Femur (tissue), 1 donor: ENCODE measurements around the gene ARHGAP35.
A peak's percentile ranks its signal among the peaks of the same experiment; 100 is the strongest.
"Not testable (repeated sequence)": the region's sequence is repeated elsewhere in the genome, so short reads cannot be mapped to it uniquely, and the experiment has no call there.

ENCODE experiments used
- DNase-seq: peaks from one replicate; pipeline ENCODE4 v3.0.0-alpha.2; 2017

The ARHGAP35 gene

DNA sequence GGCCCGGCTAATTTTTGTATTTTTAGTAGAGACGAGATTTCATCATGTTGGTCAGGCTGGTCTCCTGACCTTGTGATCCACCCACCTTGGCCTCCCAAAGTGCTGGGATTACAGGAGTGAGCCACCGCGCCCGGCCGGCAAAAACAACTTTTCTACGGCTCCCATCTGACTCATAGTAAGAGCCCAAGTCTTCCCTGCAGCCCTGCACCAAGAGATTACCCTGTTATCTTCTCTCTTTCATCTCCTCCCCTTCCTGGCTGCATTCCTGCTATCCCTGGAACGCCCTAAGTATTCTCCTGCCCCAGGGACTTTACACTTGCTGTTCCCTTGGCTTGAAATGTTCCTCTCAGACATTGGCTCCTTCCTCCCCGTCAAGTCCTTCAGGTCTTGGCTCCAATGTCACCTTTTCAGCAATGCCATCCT, 16.7 kb upstream of the ARHGAP35 start:
- no peak for DNase-seq

DNA sequence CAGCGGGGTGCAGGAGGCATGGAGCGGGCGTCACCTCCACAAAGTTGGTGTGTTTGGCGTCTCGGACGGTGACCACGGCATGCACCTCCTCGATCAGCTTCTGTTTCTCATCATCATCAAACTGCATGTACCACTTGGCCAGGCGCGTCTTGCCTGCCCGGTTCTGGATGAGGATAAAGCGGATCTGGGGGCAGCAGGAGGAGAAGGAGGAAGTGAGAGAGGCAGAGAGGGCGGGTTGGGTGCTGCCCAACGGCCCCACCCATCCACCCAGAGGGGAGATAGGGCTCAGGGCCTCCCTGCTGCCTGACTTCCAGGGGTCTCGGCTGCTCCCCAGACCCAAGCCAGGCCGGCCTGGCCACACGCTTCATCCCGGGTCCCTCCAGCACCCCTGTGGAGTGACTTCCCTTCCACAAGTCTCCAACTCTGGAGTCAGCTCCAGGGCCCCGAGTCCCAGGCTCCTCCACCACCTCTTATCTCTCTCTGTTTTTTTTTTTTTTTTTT, 14.8 kb upstream of the ARHGAP35 start:
- no peak for DNase-seq

DNA sequence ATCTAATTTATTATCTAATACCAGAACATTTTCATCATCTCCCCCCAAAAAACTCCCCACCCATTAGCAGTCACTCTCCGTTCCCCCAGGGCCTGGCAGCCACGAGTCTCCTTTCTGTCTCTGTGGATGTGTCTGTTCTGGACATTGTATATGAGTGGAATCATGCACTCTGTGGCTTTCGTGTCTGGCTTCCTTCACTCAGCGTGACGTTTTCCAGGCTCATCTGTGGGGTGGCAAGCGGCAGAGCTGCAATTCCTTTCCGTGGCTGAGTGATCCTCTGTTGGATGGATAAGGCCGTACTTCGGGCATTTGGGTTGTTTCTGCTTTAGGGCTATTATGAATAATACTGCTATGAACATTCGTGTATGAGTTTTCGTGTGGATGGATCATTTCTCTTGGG, 13.3 kb upstream of the ARHGAP35 start:
- no peak for DNase-seq

DNA sequence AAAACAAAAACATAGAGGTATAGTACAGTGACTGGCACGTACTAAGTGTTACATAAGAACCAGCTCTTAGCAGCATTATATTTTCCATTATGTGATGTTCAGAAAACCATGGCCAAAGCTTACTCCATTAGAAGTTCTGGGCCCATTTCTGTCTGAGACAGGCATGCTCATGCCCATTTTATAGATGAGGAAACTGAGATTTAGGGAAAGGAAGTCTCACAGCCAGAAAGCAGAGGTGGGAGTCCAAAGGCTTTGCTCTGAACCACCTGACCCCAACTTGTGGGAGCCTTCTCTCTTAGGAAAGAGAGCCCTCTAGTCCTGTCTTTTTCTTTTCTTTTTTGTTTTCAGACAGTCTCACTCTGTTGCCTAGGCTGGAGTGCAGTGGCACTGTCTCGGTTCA, 12.4 kb upstream of the ARHGAP35 start:
- no peak for DNase-seq

DNA sequence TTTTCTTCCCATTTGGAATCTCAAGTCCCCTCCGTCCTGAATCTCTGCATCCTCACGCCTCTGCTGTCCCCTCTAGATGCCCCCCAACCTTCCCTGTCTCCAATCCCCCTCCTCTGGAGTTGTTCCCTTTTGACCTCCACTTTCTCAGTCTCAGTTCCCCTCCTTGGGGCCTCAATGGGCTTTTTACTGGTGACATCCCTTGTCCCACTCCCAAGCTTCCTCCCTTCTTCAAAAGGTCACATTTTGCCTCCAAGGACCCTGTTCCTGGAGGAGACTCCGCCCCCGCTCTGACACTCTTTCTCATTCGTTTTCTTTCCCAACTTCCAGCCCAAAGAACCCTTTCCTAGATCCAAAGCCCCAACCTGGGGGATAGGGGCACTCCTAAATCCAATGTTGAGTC, 11.2 kb upstream of the ARHGAP35 start:
- no peak for DNase-seq

DNA sequence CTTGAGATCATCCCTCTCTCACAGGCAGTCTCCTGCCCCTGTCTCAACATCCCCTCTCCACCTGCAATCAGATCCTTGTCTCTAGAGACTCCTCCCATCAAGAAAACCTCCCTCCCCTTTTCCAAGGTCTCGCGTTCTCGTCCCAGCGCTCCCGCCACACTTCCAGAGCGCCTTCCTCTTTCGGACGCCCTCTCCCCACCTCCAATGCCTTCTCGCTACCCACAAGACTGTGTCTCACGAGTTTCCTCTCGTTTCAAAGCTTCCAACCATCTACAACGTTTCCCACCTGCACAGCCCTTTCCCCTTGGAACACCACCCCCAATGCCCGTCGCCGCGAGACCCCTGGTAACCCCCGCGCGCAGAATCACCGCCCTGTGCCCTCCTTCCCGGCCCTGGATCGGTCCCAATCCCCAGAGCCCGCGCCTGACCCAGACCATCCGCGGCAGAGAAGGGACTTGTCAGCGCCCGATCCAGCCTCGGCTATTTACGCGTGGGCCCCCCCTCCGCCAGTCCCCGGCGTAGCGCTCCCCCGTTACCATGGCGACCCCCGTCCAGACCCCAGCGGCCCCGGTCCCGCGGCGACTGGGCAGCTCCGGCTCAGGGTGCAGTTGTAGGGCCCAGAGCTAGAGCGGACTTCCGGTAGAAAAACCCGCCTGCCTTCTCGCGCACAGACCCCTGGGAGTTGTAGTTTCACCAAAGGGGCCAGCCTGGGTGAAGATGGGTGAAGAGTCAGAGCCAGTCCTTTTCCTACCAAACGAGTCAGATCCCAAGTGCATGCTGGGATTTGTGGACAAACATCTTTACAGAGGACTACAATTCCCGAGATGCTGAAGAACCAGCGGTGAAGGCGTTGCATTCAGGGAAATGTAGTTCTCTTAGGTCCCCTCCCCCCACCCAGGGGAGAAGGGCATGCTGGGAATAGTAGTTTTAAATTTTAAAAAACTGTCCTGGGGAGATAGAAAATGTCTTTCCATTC, 10.3 kb upstream of the ARHGAP35 start, which contains the start of gene AP2S1:
TSS of gene AP2S1 (minus strand) at position 619 of the 976 bp plus-strand sequence. CDS start at position 539, 80 bp downstream.
- DNase-seq = peak; percentile 99

DNA sequence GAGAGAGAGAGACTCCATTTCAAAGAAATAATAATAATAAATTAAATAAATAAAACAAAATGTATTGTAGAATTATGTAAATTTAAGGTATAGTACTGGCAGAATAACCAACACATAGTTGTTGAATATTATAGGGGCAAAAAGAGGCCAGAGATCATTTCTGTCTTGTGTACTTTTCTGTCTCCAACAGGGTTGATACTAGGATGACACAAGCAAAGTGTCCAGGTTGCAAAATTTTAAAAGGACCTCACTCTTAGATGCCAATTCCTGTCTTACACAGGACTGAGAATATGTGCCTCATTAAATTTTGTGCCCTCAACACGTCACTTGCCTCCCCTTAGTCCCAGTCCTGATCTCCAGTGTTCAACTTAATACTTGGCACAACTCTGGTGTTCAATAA, 8.0 kb upstream of the ARHGAP35 start:
- no peak for DNase-seq

DNA sequence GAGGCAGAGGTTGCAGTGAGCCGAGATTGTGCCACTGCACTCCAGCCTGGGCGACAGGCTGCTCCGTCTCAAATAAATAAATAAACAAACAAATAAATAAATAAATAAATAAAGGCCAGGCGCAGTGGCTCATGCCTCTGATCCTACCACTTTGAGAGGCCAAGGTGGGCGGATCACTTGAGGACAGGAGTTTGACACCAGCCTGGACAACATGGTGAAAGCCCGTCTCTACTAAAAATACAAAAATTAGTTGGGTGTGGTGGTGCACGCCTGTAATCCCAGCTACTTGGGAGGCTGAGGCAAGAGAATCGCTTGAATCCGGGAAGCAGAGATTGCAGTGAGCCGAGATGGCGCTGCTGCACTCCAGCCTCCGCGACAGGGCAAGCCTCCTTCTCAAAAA, 6.1 kb upstream of the ARHGAP35 start:
- not testable (repeated sequence) for DNase-seq

DNA sequence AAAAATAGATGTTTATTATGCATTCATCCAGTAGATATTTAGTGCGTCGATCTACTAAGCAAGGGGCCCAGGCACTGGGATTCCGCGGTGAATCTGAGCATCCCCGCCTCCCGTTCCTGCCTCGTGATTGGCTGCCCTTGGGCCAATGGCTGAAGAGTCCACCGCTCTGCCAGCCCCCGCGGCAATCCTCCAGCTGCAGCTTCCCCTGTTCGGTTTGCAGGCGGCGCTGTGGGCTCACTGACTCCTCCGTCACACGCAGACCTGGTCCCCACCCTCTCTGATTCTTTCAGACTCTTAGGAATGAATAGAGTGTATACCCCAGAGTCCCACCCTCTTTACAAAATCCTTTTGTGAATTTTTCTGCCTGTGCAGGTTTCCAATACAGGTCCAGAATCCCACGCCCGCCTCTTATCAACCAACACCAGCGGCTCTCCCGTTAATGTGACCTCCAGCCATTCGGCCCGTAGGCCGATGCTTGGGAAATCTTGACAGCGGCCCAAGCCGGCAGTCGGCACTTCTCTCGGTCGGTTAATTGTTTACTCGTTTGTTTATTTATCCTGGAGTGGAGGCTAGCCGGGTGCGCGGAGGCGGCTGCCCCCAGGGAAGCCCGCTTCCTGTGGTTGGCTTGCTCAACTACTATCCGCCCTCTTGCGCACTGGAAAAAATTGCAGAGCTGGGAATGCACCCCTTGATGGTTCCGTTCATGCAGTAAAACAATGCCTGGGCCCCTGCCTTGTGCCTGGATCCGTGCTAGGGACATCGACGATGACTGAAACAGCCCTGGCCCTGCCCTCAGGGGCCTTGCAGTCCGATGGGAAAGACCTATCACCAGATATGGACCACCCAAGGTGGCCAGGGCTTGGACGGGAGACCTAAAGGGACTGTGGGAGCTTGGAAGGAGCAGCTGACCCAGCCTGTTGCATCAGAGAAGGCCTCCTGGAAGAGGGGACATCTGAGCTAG, 4.5 kb upstream of the ARHGAP35 start:
- peak; percentile 98 for DNase-seq

DNA sequence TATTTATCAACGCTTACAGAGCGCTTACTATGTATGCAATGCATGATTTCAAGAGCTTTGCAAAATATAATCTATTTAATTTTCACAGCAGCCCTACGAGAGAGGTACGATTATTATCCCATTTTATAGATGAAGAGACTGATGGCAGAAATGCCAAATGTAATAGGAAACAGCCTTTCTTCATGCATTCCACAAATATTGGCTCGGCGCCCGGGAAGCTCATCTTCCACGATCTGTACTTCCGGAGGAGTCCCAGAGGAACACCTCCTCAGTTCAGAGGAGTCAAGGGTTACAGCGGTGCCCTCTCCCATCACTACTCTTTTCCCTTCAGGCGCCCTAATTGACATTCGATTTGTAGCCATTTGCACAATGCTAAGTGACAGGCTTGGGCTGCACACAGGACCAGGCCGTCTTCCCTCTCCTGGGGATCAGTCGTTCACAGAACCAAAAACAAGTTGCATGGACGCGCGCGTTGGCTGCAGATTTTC, 1.1 kb upstream of the ARHGAP35 start:
- DNase-seq = no peak

DNA sequence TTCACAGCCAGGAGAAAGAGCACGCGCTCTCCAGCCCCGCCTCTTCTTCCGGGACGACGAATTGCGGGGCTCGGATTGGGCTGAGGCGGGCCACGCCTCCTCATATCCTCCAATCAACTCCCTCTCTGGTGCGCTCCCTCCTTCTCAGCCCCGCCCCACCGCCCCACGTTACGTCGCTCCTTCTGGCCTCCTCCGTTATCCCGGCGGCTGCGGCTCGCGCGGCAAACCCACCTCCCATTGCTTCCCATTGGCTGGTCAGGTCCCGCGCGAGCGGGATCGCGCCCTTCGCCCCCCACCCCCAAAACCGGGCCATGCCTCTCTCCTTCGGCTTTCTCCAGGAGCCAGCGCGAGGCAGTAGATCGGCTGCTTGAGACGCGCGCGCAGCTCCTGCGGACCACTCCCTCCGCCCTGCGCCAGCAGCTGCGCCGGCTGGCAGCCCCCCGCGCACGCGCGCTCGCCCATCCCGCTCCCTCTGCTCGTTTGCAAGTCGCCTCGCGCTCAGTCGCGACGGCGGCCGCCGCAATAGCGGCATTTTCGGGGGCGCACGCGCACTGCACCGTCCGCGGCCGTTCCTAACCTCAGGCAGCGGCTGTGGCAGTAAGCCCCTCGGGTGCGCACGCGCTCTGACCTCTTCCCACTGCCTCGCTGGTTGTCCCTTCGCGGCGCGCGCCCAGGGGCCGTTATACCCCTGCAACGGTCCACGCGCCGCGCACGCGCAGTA, 512 bp upstream of the ARHGAP35 start:
- DNase-seq = peak; percentile 99

DNA sequence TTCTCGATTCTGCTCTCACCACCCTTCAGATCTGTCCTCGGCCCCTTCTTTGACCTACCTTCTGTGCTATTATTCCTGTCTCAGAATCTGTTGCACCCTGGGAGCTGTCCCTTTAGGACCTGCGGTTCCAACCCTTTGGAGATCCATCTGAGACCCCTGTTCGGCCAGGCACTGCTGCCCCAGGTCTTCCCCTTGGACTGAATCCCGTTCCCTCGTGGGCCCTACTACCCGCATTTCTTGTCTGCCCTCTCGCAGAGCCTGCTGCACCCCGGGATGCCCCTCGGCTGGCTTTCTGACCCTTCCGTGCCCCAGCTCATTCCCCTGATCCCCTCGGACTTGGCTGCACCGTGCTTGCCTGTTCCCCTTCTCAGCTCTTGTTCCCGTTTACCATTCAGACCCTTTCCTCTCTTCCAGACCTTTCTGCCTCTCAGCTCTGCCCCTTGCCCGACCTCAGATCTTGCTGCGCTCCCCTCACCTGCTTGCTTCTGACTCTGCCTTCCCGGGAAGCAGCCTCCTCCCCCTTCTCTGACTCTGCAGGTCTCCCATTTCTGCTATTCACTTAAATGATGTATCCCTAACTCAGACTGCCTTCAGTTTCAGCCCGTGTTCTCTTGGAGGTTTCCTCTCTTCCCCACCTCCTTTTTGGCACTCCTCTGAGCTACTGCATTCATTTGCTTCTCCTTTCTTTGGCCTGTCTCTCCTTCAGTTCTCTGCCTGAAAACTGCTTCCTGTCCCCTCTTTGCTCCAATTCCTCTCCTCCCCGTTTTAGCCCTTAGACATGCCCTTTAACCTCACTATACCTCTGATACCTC, 1.1 kb downstream of the ARHGAP35 start:
- DNase-seq = peak; percentile 49

DNA sequence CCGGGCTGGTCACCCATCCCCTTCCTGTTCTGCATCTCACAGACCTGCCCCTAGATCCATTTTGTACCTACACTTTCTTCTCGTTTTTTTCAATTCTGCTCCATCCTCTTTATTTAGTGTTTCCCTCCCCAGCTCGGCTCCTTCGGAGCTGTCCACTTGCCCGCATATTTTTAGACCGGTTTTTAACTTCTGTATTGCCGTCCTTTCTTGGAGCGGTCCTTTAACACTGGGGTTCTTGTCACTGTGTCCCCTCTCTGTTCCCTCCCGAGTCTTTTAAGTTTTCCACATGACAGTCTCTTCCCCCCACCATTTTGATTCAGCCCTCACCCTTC, 1.7 kb downstream of the ARHGAP35 start:
- no peak for DNase-seq

DNA sequence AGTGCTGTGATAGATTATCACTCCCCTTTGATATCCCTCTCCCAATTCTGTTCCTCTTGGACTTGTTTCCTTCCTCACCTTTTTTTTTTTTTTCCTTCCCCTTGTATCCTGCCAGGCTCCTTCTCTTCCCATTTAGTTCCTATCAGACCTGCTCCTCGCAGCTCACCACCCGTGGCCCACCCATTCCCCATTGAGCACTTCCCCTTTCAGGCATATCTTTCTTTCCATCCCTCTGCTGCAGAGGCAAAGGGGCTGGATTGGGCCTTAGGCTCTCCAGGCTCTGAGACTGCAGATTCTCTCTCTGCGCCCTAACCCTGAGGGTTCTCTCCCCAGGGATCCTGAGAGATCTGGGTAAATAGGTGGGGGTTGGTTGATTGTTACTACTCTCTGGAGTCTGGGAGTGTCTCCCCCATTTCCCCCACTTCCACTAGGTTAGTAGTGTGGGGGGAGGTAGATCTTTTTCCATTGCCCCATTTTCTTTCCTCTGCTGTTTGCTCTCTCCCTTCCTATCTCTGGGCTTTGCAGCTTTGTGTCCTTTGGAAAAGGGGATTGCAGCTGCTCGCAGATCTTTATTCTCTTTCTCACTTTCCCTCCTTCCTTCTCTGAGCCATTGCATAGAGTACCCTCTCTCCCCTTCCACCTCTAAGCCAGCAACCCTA, 2.3 kb downstream of the ARHGAP35 start:
- DNase-seq = no peak

DNA sequence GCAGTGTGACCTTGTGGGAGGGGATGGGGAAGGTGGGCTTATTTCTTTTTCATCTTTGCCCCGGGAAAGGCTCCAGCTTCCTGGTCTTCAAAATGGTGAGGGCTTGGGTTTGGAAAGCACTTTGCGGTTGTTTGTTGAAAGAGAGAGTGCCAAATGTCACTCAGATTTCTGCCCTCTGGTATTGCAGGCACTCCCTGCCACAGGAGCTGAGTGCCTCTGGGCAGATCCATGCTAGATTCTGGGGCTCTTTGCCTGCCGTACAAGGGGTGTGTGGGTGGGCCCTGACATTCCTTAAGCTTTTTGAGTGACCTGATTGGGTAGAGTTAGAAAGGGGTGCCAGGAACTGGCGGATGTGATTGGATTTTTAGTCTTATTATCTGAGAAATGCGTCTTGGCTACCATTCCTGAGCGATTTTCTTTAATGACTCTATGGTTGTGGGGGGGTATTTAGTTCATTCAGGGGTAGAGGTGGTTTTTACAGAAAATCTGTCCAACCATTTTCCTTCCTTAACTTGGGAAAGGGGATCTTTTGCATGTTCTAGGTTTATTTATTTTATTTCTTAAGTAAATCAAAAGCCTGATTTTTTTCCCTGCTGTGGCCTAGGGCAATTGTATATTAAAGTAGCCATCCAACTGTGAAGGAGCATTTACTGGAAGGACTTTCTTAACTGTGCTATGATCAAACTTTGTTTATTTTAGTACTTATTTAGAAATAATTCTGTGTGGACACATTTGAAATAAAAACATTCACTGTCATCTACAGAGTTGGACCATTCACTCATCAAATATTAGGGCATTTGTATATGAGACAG, 3.2 kb downstream of the ARHGAP35 start:
- peak; percentile 54 for DNase-seq

DNA sequence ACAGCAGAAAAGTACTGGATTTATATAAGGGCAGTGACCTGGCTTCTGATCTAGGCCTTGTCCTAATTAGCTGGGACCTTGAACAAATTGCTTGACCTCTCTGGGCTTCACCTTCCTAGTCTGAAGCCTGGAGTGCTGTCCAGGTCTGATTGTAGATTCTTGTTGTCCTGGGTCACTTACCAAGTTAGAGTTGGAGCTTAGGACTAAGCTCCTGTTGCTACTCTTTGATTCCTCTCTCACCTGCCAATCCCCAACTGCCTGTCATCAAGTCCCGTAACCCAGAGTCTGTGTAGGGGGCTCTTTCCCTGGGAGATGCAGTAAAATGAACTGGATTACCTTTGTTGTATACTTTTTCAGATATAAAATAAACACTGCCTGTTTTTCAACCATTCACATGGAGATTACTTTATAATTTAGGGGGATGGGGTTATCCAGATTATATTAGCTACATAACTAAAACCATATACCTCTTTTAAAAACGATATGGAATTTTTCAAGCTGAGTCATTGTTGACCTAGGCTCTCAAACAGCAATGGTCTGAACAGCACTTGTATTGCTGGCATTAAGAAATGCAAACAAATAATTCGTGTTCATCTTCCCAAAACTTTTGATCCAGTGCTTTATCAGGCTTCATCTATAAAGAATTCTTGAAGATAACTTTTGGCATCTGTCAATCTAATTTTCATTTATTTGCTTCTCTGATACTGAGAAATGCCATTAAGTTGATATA, 5.8 kb downstream of the ARHGAP35 start:
- DNase-seq = no peak

DNA sequence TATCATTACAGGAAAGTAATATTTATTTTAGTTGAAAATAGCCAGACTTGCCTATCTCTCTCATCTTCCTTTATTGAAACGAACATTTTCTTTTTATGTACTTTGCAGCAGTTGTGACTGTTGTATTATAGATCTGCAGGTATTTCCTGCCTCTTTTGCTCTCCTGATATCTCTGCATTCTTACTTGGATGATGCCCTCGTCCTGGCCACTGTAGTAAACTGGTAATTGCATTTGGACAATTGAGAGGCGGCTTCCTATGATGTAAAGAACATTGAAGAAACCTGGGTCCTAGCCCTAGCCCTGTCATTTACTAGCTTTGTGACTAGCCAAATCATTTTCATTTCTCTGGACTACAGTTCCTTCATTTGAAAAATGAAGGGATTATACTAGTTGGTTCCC, 6.4 kb downstream of the ARHGAP35 start:
- DNase-seq = no peak

DNA sequence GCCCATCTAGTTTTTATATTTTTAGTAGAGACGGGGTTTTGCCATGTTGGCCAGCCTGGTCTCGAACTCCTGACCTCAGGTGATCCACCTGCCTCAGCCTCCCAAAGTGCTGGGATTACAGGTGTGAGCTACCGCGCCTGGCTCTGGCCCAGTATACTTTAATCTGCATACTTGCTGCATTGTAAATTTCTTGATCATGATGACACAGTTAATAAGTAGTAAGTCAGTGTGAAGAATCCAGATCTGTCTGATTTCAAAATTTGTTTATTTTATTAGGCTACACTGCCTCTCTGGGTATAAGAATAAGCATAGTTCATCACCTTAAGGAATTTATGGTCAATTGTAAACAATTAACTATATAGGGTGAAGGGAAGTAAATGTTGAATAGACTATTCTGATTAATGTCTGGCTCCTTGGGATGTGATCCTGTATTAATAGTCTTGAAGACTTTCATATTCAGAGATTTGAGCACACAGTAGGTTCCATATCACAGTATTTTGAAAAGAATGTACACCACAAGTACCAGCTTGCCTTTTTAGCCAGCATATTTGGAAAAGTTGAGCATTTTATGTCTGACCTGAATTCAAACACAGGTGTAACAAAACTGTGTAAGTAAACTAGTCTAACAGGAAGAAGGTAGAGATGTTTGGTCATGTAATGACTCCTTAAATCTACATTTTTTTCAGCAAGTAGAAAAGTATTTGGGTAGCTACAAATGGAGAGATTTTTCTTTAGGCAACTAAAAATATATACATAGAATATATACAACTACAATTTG, 7.4 kb downstream of the ARHGAP35 start:
- no peak for DNase-seq

DNA sequence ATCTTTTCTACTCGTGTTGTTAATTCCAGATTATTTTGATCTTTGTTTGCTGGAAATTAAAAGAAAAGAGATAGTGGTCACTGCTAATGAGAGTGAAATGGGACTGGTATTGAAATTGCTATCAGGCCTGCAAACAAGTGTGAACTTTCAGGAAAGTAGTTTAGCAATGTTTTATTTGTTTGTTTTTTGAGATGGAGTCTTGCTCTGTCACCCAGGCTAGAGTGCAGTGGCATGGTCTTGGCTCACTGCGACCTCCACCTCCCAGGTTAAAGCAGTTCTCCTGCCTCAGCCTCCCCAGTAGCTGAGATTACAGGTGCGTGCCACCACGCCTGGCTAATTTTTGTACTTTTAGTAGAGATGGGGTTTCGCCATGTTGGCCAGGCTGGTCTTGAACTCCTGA, 10.4 kb downstream of the ARHGAP35 start:
- DNase-seq = not testable (repeated sequence)
